Measurements from ENCODE around the gene BRIP1.
"Not testable (repeated sequence)": the region's sequence is repeated elsewhere in the genome, so short reads cannot be mapped to it uniquely, and the experiment has no call there.

BRIP1 gene

GRCh38 chr17:61826866-61827265 lies 36.5 kb downstream of the BRIP1 start:
- DNase-seq, result not testable (repeated sequence)

DNA sequence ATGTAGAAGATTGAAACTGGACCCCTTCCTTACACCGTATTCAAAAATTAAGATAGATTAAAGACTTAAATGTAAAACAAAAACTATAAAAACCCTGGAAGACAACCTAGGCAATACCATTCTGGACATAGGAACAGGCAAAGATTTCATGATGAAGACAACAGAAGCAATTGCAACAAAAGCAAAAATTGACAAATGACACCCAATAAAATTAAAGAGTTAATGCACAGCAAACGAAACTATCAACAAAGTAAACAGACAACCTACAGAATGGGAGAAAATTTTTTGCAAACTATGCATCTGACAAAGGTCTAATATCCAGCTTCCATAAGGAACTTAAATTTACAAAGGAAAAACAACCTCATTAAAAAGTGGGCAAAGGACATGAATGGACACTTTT lies 37.1 kb downstream of the BRIP1 start:
- not testable (repeated sequence) for DNase-seq

DNA sequence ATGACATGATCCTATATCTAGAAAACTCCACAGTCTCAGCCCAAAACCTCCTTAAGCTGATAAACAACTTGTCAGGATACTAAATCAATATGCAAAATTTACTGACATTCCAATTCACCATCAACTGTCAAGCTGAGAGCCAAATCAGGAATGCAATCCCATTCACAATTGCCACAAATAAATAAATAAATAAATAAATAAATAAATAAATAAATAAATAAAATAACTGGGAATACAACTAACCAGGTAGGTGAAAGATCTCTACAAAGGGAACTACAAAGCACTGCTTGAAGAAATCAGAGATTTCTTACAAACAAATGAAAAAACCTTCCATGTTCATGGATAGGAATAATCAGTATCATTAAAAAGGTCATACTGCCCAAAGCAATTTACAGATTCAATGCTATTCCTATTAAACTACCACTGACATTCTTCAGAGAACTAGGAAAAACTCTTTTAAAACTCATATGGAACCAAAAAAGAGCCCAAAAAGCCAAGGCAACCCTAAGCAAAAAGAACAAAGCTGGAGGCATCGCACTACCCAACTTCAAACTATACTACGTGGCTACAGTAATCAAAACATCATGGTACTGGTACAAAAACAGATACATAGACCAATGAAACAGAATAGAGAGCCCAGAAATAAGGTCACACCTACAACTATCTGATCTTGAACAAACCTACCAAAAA lies 37.7 kb downstream of the BRIP1 start:
- no peak for DNase-seq

DNA sequence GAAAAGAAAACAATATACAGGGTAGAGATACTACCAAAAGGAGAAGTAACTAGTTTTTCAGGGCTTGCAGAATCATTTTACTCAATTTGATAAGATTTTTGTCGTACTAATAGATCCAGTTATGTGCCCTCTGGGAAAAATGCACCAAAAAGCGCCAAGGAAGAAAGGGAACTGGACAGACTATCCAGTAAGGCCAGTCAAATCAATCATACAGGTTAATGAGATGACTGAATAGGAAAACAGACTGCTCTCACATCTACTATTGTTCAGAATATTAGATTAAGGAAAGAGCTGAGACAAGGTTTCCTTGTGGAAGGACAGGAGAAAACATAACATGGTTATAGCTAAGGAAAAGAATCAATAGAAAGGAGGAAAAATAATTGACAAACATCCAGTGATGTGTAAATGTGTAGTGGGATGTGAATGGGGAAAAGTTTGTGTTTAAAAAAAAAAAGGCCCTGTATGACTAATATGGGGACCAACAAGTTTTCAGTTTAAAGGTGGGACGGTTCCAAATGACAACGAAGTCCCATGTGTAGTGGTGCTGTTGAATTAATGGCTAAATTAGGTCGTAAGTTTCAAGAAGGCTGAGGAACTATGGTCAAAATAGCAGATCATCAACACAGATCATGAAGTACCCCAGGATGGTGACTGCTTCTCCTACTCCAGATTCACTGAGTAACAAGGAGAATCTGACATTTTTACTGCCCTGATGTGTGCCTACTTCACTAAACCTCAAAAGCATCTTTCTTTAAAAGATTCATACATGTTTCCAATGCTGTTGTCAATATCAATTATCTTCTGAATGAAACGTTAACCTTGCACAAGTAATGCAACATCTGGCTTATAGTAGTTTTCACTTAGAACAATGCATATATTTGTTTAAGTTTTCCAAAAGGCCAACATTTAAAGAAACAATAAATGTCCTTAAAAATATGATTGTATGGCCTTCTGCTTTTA lies 40.7 kb downstream of the BRIP1 start:
- DNase-seq, result no peak

GRCh38 chr17:61821655-61822054 lies 41.7 kb downstream of the BRIP1 start:
- DNase-seq, result no peak

GRCh38 chr17:61819265-61819664 lies 44.1 kb downstream of the BRIP1 start:
- DNase-seq, result not testable (repeated sequence)

GRCh38 chr17:61818225-61818624 lies 45.1 kb downstream of the BRIP1 start:
- no peak for DNase-seq

GRCh38 chr17:61817452-61817851 lies 45.9 kb downstream of the BRIP1 start:
- no peak for DNase-seq

- DNase-seq, result no peak
Measured at GRCh38 chr17:61816538-61816937, 46.8 kb downstream of the BRIP1 start.

DNA sequence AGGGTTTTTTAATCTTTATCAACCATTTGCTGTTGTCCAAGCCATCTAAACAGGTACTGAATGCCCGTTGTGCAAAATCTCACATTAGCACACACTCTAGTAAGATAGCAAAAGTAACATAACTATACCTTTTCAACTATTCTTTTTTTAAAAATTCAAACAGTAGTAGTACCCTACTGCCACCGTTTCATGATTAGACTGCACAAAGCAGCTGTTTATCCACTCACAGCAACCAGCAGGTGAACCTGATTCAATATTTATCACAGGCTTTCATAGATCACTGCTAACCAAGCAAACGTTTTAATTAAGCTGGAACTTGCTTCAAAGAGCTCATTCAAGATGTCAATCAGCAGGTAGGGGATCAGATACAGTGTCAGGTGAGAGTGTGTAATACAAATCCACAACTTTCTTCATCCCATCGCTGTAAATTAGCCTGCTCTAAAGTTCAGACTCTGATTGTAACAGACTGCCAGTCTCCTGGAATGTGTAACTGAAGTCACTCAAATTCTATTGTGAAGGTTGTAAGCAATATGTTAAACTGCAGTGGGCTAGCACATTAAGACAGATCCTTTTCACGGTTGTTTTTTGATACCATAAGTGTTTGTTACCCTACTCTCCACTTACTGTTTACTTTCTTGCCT lies 47.3 kb downstream of the BRIP1 start:
- no peak for DNase-seq

GRCh38 chr17:61814485-61814884 lies 48.8 kb downstream of the BRIP1 start:
- DNase-seq, result no peak

GRCh38 chr17:61813211-61813610 lies 50.1 kb downstream of the BRIP1 start:
- no peak for DNase-seq

- DNase-seq, result no peak
Measured at GRCh38 chr17:61812747-61813146, 50.6 kb downstream of the BRIP1 start.

- DNase-seq, result no peak
Measured at GRCh38 chr17:61809816-61810392, 53.4 kb downstream of the BRIP1 start.

DNA sequence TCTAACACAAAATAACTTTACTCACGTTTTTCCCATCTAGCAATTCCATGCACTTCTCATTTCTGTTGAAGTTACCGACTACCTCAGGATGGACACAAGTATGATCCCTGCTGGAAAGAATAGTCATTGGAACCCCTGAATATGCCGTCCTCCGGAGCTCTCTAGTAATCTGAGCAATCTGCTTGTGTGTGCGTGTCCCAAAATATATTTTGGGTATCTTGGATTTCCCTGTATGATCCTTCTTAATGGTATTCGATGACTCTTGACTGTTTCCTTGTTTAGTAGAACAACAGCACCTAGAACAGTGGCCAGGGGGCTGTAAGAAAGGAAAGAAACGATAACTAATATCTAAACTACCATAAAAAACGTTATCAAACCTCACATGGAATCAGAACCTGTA lies 54.9 kb downstream of the BRIP1 start:
- DNase-seq, result no peak

GRCh38 chr17:61806936-61807335 lies 56.4 kb downstream of the BRIP1 start:
- no peak for DNase-seq

DNA sequence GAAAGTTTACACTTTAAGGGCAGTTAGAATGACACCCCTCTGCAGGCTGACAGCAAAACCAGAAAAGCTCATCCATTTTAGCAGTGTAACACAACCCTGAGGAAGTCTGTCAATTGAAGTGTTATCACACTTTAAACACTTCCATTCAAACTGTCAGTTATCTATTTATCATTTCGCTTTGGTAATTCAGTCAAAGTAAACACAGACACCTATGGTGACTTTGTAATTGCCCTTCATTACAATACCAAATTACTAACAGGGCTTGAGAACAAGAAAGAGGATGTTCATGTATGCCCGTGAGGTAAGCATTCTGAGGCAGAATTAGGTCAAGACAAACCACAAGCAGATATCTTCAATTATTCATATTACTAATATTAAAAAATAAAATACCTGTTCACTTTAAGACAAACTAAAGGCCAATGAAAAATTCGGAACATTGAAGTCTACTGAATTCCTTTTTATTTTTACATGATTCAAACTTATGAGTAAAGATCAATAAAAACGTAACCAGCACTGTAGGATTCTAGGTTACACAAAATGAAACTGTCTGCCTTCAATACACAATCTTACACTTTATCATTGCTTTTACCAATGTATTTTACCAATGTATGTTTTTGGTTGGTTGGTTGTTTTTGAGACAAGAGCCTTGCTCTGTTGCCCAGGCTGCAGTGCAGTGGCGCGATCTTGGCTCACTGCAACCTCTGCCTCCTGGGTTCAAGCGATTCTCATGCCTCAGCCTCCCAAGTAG lies 57.1 kb downstream of the BRIP1 start:
- DNase-seq, result no peak

- DNase-seq, result no peak
Measured at GRCh38 chr17:61805399-61805798, 57.9 kb downstream of the BRIP1 start.

- no peak for DNase-seq
Measured at GRCh38 chr17:61803796-61804195, 59.5 kb downstream of the BRIP1 start.

- no peak for DNase-seq
Measured at GRCh38 chr17:61803216-61803615, 60.1 kb downstream of the BRIP1 start.

DNA sequence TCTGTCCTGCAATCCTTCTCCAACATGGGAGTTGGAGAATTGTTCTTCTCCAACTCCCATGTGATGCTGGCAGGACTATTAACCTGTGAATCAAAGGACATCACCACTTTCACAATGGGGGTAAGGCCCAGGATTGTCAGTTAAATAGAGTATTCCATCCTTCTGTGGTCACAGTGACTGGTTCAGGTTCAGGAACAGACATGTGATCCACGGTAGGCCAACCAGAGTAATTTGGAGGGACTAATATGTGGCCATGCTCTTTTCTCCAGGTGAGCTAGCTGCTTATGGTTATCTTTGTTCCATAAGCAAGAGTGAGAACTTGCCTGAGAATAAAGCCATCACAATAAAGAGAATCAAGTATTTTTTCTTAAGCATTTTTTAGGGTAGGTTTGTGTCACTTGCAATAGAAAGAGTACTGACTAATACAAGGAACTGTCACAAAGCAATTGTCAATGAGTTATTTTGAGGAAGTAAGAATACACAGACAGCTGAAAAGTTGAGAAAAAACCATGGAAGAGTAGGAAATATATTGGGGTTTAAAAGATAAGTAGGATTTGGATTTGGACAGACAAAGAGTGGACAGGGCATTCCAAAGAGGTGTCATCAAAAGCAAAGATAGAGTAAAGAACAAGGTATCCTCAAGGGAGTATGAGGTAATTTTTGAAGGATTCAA lies 63.4 kb downstream of the BRIP1 start:
- DNase-seq, result no peak

GRCh38 chr17:61797283-61797682 lies 66.0 kb downstream of the BRIP1 start:
- DNase-seq, result no peak

Data from activated CD4-positive, alpha-beta T cell treated with anti-CD3 and anti-CD28 coated beads, Interleukin-2, amount 50 U/mL, for 48 hours (primary cell).